B cell (primary cell): Measurements from ENCODE around the gene CDS1. TPM values are rescaled to one million over a fixed set of nuclear protein-coding genes. Genes with fewer than 3 reads are reported as not detected.
"Not testable (repeated sequence)": the region's sequence is repeated elsewhere in the genome, so short reads cannot be mapped to it uniquely, and the experiment has no call there.

Experiments used
- ATAC-seq: fragments of 200-7000 bp; cut with Tn5 transposase; one replicate; pipeline ENCODE4 v1.10.0; 2021; ENCODE audit warnings: low read depth, mild to moderate bottlenecking, moderate number of reproducible peaks, moderate library complexity
- CTCF ChIA-PET: fragments of 350-600 bp; sonication (Branson Sonifier 250); formaldehyde crosslinking; loops from one replicate; lab custom pipeline; 2021; ENCODE audit warnings: antibody characterized with exemption, inconsistent platforms; lab: Charles Lee
- POLR2A ChIA-PET: fragments of 350-600 bp; sonication (Branson Sonifier 250); formaldehyde crosslinking; loops from one replicate; lab custom pipeline; 2021; ENCODE audit warnings: antibody characterized with exemption; lab: Charles Lee
- DNase-seq: peaks from one replicate; pipeline ENCODE4 v3.0.0; 2013
- H2AFZ ChIP-seq: 2 replicates; pipeline ENCODE4 v1.6.1; 2012; ENCODE audit warnings: mild to moderate bottlenecking, low read depth, low read length; ENCODE audit not compliant: insufficient read depth, poor library complexity, severe bottlenecking
- H3K27ac ChIP-seq, 2 donors: 1 replicate in 1 of 2; 2 replicates in 1 of 2; pipeline ENCODE4 v1.5.1; 2012 to 2013; ENCODE audit warnings: low read length in 2 of 2, mild to moderate bottlenecking in 2 of 2, moderate library complexity in 1 of 2
- H3K27me3 ChIP-seq, 4 experiments: fragments of 200-600 bp in 1 of 4; sonication (generic) in 1 of 4; replicated peaks in 1 of 4; 1 replicate in 2 of 4; 2 replicates in 2 of 4; pipeline versions ENCODE4 v1.6.1 to v1.7.0; 2013 to 2016; ENCODE audit warnings: low read length in 3 of 4, mild to moderate bottlenecking in 2 of 4, mixed read lengths in 1 of 4, moderate library complexity in 1 of 4; ENCODE audit not compliant: insufficient read depth in 4 of 4, control insufficient read depth in 3 of 4; ENCODE audit errors: control extremely low read depth in 1 of 4
- H3K36me3 ChIP-seq, 2 experiments: replicated peaks in 1 of 2; 1 replicate in 1 of 2; 2 replicates in 1 of 2; pipeline versions ENCODE4 v1.6.1 to v1.7.1; 2013; ENCODE audit warnings: low read length in 1 of 2; ENCODE audit not compliant: insufficient read depth in 2 of 2, control insufficient read depth in 1 of 2; ENCODE audit errors: control extremely low read depth in 1 of 2, extremely low read depth in 1 of 2
- H3K4me1 ChIP-seq, 2 donors: fragments of 200-600 bp in 1 of 2; sonication (generic) in 1 of 2; 1 replicate in 1 of 2; 2 replicates in 1 of 2; pipeline versions ENCODE4 v1.5.1 to v1.6.1; 2013 to 2017; ENCODE audit warnings: low read length in 2 of 2; ENCODE audit not compliant: control insufficient read depth in 2 of 2, insufficient read depth in 2 of 2
- H3K4me2 ChIP-seq: replicated peaks from 2 replicates; pipeline ENCODE3; 2012; ENCODE audit warnings: mild to moderate bottlenecking, low read depth, low read length; ENCODE audit not compliant: poor library complexity, severe bottlenecking
- H3K4me3 ChIP-seq, 5 experiments: fragments of 200-600 bp in 1 of 5; sonication (generic) in 1 of 5; 1 replicate in 3 of 5; 2 replicates in 2 of 5; pipeline versions ENCODE4 v1.5.1 to v1.7.0; 2011 to 2016; ENCODE audit warnings: low read length in 4 of 5, mild to moderate bottlenecking in 4 of 5, low read depth in 2 of 5, control low read depth in 1 of 5, moderate library complexity in 1 of 5; ENCODE audit not compliant: insufficient read depth in 1 of 5; ENCODE audit errors: control extremely low read depth in 1 of 5, extremely low read depth in 1 of 5
- H3K79me2 ChIP-seq: fragments of 200-600 bp; sonication (generic); one replicate; pipeline ENCODE4 v1.6.0; 2016; ENCODE audit warnings: low read length; ENCODE audit not compliant: control insufficient read depth, insufficient read depth
- H3K9ac ChIP-seq: fragments of 200-600 bp; sonication (generic); 2 replicates; pipeline ENCODE4 v1.6.1; 2017; ENCODE audit warnings: mild to moderate bottlenecking, low read length, moderate library complexity
- H3K9me3 ChIP-seq, 3 donors: one replicate each; pipeline versions ENCODE4 v1.6.1 to v1.7.1; 2013; ENCODE audit warnings: low read length in 2 of 3; ENCODE audit not compliant: control insufficient read depth in 2 of 3, insufficient read depth in 1 of 3; ENCODE audit errors: control extremely low read depth in 1 of 3
- H4K20me1 ChIP-seq: 2 replicates; pipeline ENCODE4 v1.6.0; 2012; ENCODE audit warnings: mild to moderate bottlenecking, low read length; ENCODE audit not compliant: insufficient read depth, control insufficient read depth, poor library complexity, severe bottlenecking
- H3K27ac Mint-ChIP-seq: one replicate; pipeline ENCODE4 v1.8.0; 2021; ENCODE audit warnings: mixed read lengths
- H3K27me3 Mint-ChIP-seq: one replicate; pipeline ENCODE4 v1.8.0; 2021; ENCODE audit warnings: mixed read lengths
- H3K4me1 Mint-ChIP-seq: one replicate; pipeline ENCODE4 v1.8.0; 2021; ENCODE audit warnings: mixed read lengths
- H3K4me3 Mint-ChIP-seq: one replicate; pipeline ENCODE4 v1.8.0; 2021; ENCODE audit warnings: mixed read lengths
- H3K9me3 Mint-ChIP-seq: one replicate; pipeline ENCODE4 v1.8.0; 2022; ENCODE audit warnings: mixed read lengths; ENCODE audit not compliant: insufficient read depth
- CTCF ChIP-seq: fragments of 200-600 bp; IDR thresholded peaks from one replicate; pipeline ENCODE4 v1.8.0; 2022; ENCODE audit warnings: antibody characterized with exemption, mild to moderate bottlenecking
- EZH2 ChIP-seq: IDR thresholded peaks from 2 replicates; pipeline ENCODE4 v1.6.1; 2012; ENCODE audit warnings: borderline replicate concordance, low read depth, mild to moderate bottlenecking, moderate library complexity, low read length; ENCODE audit not compliant: insufficient read depth, poor library complexity, severe bottlenecking
- WGBS: methylation state at CpG from one replicate; pipeline ENCODE4 v1.1.5; 2013; ENCODE audit warnings: missing lambda C conversion rate; ENCODE audit not compliant: insufficient coverage; 5-methylcytosine and 5-hydroxymethylcytosine counted together
- intact Hi-C: fragments of 100-400 bp; cut with micrococcal nuclease; formaldehyde crosslinking; loops from one replicate; pipeline ENCODE4 v1.10.0; 2022
- polyA plus RNA-seq: library from polyadenylated mRNA; depleted of rRNA; stranded (reverse); fragments of >200 nt; gene quantifications from 2 replicates; pipeline ENCODE4 v1.2.3, GENCODE V29; 2012
- total RNA-seq, 2 donors: library from RNA; stranded (reverse); fragments of 120-200 nt in 1 of 2; gene quantifications; 1 replicate in 1 of 2; 2 replicates in 1 of 2; pipeline versions ENCODE4 v1.2.3 to v1.2.4, GENCODE V29; 2013 to 2022

CDS1 gene
- total and polyA plus RNA-seq, 2 donors (not counting 1 experiment from before 2014, with no cell fraction given) = 0.03 to 0.15 TPM

- Mint-ChIP-seq H3K9me3 (peaks cover 5% of the 10 kb centered on the region), H3K27ac (no peak overlapping the region), H3K4me1 (no peaks in the 10 kb centered on the region), H3K27me3 (no peaks in the 10 kb centered on the region), H3K4me3 (no peak overlapping the region)
- H2AFZ ChIP-seq = no peak overlapping the region
- H3K36me3 ChIP-seq = no peaks in the 10 kb centered on the region
- H3K9ac ChIP-seq = no peak overlapping the region
- H3K27me3 ChIP-seq = no peaks in the 10 kb centered on the region
- POLR2A ChIA-PET = no interaction called here
- H3K79me2 ChIP-seq = no peaks in the 10 kb centered on the region
- no peak for DNase-seq
- no CpG with 5 or more reads among the region's 3 CpGs for WGBS
- peaks cover 0 to 20% (median 0%) of the 10 kb centered on the region in 3 donors for H3K9me3 ChIP-seq
- no peak overlapping the region for H3K27ac ChIP-seq
- ATAC-seq = no peak
- no peak overlapping the region for H3K4me2 ChIP-seq
- no peak for TF ChIP-seq EZH2
- no peak for TF ChIP-seq CTCF
- intact Hi-C loops = no loop called here
- H3K4me1 ChIP-seq = no peaks in the 10 kb centered on the region
- no peak overlapping the region for H3K4me3 ChIP-seq
- CTCF ChIA-PET = no interaction called here
- H4K20me1 ChIP-seq = no peaks in the 10 kb centered on the region
These were observed 77.7 kb downstream of the CDS1 start for GRCh38 chr4:84660606-84661005.

- Histone ChIP-seq H3K9me3 (peaks cover 0 to 20% (median 0%) of the 10 kb centered on the region in 3 donors), H3K36me3 (no peaks in the 10 kb centered on the region), H3K4me2 (no peak overlapping the region), H3K9ac (no peak overlapping the region), H3K4me3 (no peak overlapping the region), H2AFZ (no peak overlapping the region), H3K79me2 (no peaks in the 10 kb centered on the region), H4K20me1 (no peaks in the 10 kb centered on the region), H3K27me3 (no peaks in the 10 kb centered on the region), H3K27ac (no peak overlapping the region), H3K4me1 (no peaks in the 10 kb centered on the region)
- Mint-ChIP-seq H3K27ac (no peak overlapping the region), H3K4me3 (no peak overlapping the region), H3K9me3 (peaks cover 4% of the 10 kb centered on the region), H3K27me3 (no peaks in the 10 kb centered on the region), H3K4me1 (no peaks in the 10 kb centered on the region)
- DNase-seq (no peak), ATAC-seq (no peak)
- ChIA-PET POLR2A (no interaction called here), CTCF (no interaction called here)
- WGBS = 83% methylated on average over 1 of the region's 4 CpGs
- intact Hi-C loops = no loop called here
- TF ChIP-seq EZH2 = no peak
- TF ChIP-seq CTCF = no peak
These were observed 78.4 kb downstream of the CDS1 start for GRCh38 chr4:84661191-84661939.

- H3K27ac Mint-ChIP-seq, H3K79me2 ChIP-seq, DNase-seq, H3K36me3 ChIP-seq, H3K27me3 Mint-ChIP-seq, H3K9me3 Mint-ChIP-seq, H4K20me1 ChIP-seq, H3K4me1 Mint-ChIP-seq, CTCF ChIA-PET, H3K4me1 ChIP-seq, intact Hi-C loops, H3K4me3 Mint-ChIP-seq, ATAC-seq, H3K4me3 ChIP-seq, H3K4me2 ChIP-seq, H2AFZ ChIP-seq, H3K27me3 ChIP-seq, POLR2A ChIA-PET, H3K9me3 ChIP-seq, H3K27ac ChIP-seq, H3K9ac ChIP-seq: not testable (repeated sequence)
- WGBS = 97% methylated on average over 13 of the region's 19 CpGs
These were observed 81.8 kb downstream of the CDS1 start for GRCh38 chr4:84664767-84665166.
